Aorta (tissue), 5 donors: ENCODE measurements around the gene TLE7. TPM values are rescaled to one million over a fixed set of nuclear protein-coding genes. Genes with fewer than 3 reads are reported as not detected.

Source experiments
- ATAC-seq: fragments of 200-7000 bp; cut with Tn5 transposase; one replicate; pipeline ENCODE4 v1.9.1; 2022; ENCODE audit warnings: moderate library complexity; ENCODE audit not compliant: low FRiP score
- DNase-seq, 2 donors: peaks; one replicate each; pipeline ENCODE4 v3.0.0-alpha.2; 2020
- H3K27ac ChIP-seq, 2 donors: one replicate each; pipeline ENCODE4 v1.5.1; 2013; ENCODE audit warnings: low read length in 2 of 2, mild to moderate bottlenecking in 2 of 2, moderate library complexity in 2 of 2, control low read depth in 1 of 2, inconsistent platforms in 1 of 2, low read depth in 1 of 2
- H3K27me3 ChIP-seq, 2 donors: one replicate each; pipeline ENCODE4 v1.6.1; 2013; ENCODE audit warnings: control low read depth in 1 of 2, low read length in 1 of 2, mild to moderate bottlenecking in 1 of 2, moderate library complexity in 1 of 2; ENCODE audit not compliant: insufficient read depth in 2 of 2, control insufficient read depth in 1 of 2
- H3K36me3 ChIP-seq, 2 donors: one replicate each; pipeline ENCODE4 v1.6.1; 2013; ENCODE audit warnings: control low read depth in 1 of 2, low read length in 1 of 2, mild to moderate bottlenecking in 1 of 2; ENCODE audit not compliant: insufficient read depth in 2 of 2, control insufficient read depth in 1 of 2
- H3K4me1 ChIP-seq, 2 donors: one replicate each; pipeline ENCODE4 v1.6.1; 2013; ENCODE audit warnings: low read length in 2 of 2, control low read depth in 1 of 2, mild to moderate bottlenecking in 1 of 2, moderate library complexity in 1 of 2; ENCODE audit not compliant: insufficient read depth in 2 of 2, control insufficient read depth in 1 of 2
- H3K4me3 ChIP-seq, 2 donors: one replicate each; pipeline ENCODE4 v1.5.1; 2013; ENCODE audit warnings: low read length in 2 of 2, control low read depth in 1 of 2, mild to moderate bottlenecking in 1 of 2
- H3K9me3 ChIP-seq: one replicate; pipeline ENCODE4 v1.6.1; 2013; ENCODE audit warnings: mild to moderate bottlenecking, low read length; ENCODE audit not compliant: control insufficient read depth
- WGBS, 2 donors: extraction: QIAGEN DNeasy Blood & Tissue Kit; methylation state at CpG; one replicate each; pipeline ENCODE4 v1.1.7; 2013; 5-methylcytosine and 5-hydroxymethylcytosine counted together
- intact Hi-C, 2 donors: fragments of 100-400 bp; cut with DNase I; formaldehyde crosslinking; loops; one replicate each; pipeline versions ENCODE4 v1.14.2 to v1.15.0; 2022
- polyA plus RNA-seq, 2 donors: library from polyadenylated mRNA; stranded (reverse); fragments of 200-250 nt; gene quantifications; one replicate each; pipeline ENCODE4 v1.2.3, GENCODE V29; 2013
- total RNA-seq, 2 donors: library from RNA; stranded (reverse); fragmentation: NEBNext Ultra II Directional; extraction: Animal tissue kit (Norgen Biotek cat#: 25700); gene quantifications; one replicate each; pipeline ENCODE4 v1.2.1, GENCODE V29; 2021
- donor health status: healthy with polysubstance abuse.
- donor health status: Bipolar disorder and iron deficiency.
- donor health status: DM: no; HTN: no; CAD: no.
- donor health status: DM: no; HTN: no; CAD: no.
- donor health status: DM: yes; HTN: yes; CAD: no.

The TLE7 gene
- total and polyA plus RNA-seq, 4 donors: not detected

GRCh38 chr16:71460941-71461340 lies 19.1 kb upstream of the TLE7 start:
- DNase-seq (no peak), ATAC-seq (no peak)
- Histone ChIP-seq H3K4me3 (no peak overlapping the region), H3K4me1 (no peaks in the 10 kb centered on the region), H3K27me3 (no peaks in the 10 kb centered on the region), H3K36me3 (peaks cover 0 to 3% of the 10 kb centered on the region in 2 donors), H3K27ac (no peak overlapping the region), H3K9me3 (no peaks in the 10 kb centered on the region)
- 94 to 95% methylated on average over 1 of the region's 1 CpG for WGBS, 2 donors
- intact Hi-C loops: no loop called here

GRCh38 chr16:71460236-71460635 lies 18.4 kb upstream of the TLE7 start:
- DNase-seq (no peak), ATAC-seq (no peak)
- intact Hi-C loops: no loop called here
- 35 to 36% methylated on average over 4 of the region's 4 CpGs for WGBS, 2 donors
- Histone ChIP-seq H3K36me3 (peaks cover 0 to 8% of the 10 kb centered on the region in 2 donors), H3K27me3 (no peaks in the 10 kb centered on the region), H3K4me3 (no peak overlapping the region), H3K27ac (no peak overlapping the region), H3K9me3 (no peaks in the 10 kb centered on the region), H3K4me1 (no peaks in the 10 kb centered on the region)

GRCh38 chr16:71459510-71459909 lies 17.7 kb upstream of the TLE7 start:
- no peak overlapping the region for H3K4me3 ChIP-seq
- no peaks in the 10 kb centered on the region for H3K27me3 ChIP-seq
- intact Hi-C loops: no loop called here
- no peak overlapping the region for H3K27ac ChIP-seq
- peaks cover 3% of the 10 kb centered on the region for H3K9me3 ChIP-seq
- no peaks in the 10 kb centered on the region for H3K4me1 ChIP-seq
- H3K36me3 ChIP-seq: peaks cover 0 to 13% of the 10 kb centered on the region in 2 donors
- no peak for DNase-seq
- no peak for ATAC-seq

- Histone ChIP-seq H3K36me3 (peaks cover 15 to 17% of the 10 kb centered on the region in 2 donors), H3K4me3 (no peak overlapping the region), H3K27ac (no peak overlapping the region), H3K9me3 (peaks cover 9% of the 10 kb centered on the region), H3K27me3 (no peaks in the 10 kb centered on the region), H3K4me1 (no peaks in the 10 kb centered on the region)
- 93% methylated on average over 4 of the region's 4 CpGs for WGBS, 2 donors
- DNase-seq: no peak
- intact Hi-C loops: no loop called here
- no peak for ATAC-seq
These were observed 14.9 kb upstream of the TLE7 start for GRCh38 chr16:71456801-71457200.

- no peak overlapping the region for H3K27ac ChIP-seq
- no peak overlapping the region for H3K4me3 ChIP-seq
- DNase-seq: no peak
- intact Hi-C loops: loop anchor here in 1 of 2 donors (5.0 kb wide), 1 partner anchor 39 kb away; no protein-coding TSS in a partner anchor
- no peaks in the 10 kb centered on the region for H3K4me1 ChIP-seq
- H3K36me3 ChIP-seq: peaks cover 32 to 41% of the 10 kb centered on the region in 2 donors
- peaks cover 27% of the 10 kb centered on the region for H3K9me3 ChIP-seq
- ATAC-seq: no peak
- no peaks in the 10 kb centered on the region for H3K27me3 ChIP-seq
These were observed 11.2 kb upstream of the TLE7 start for GRCh38 chr16:71453036-71453435.

- 98% methylated on average over 3 of the region's 3 CpGs for WGBS, 2 donors
- peak overlapping the region; percentile 5 to 16 for H3K4me3 ChIP-seq
- peaks cover 17 to 41% of the 10 kb centered on the region in 2 donors for H3K36me3 ChIP-seq
- H3K4me1 ChIP-seq: no peaks in the 10 kb centered on the region
- no peaks in the 10 kb centered on the region for H3K27me3 ChIP-seq
- H3K27ac ChIP-seq: no peak overlapping the region
- DNase-seq: no peak
- no peak for ATAC-seq
- intact Hi-C loops: no loop called here
- H3K9me3 ChIP-seq: peaks cover 27% of the 10 kb centered on the region
These were observed 7.2 kb upstream of the TLE7 start for GRCh38 chr16:71449020-71449419.

GRCh38 chr16:71448274-71448866 lies 6.5 kb upstream of the TLE7 start:
- intact Hi-C loops: no loop called here
- Histone ChIP-seq H3K27ac (no peak overlapping the region), H3K4me1 (no peaks in the 10 kb centered on the region), H3K27me3 (no peaks in the 10 kb centered on the region), H3K4me3 (peak overlapping the region in 1 of 2 donors; percentile 5), H3K9me3 (peaks cover 24% of the 10 kb centered on the region), H3K36me3 (peaks cover 17 to 35% of the 10 kb centered on the region in 2 donors)
- WGBS, 2 donors: 98% methylated on average over 7 of the region's 7 CpGs
- ATAC-seq (no peak), DNase-seq (no peak)

- H3K36me3 ChIP-seq: peaks cover 3 to 5% of the 10 kb centered on the region in 2 donors
- ATAC-seq (no peak), DNase-seq (no peak)
- no peaks in the 10 kb centered on the region for H3K27me3 ChIP-seq
- no peak overlapping the region for H3K4me3 ChIP-seq
- H3K4me1 ChIP-seq: no peaks in the 10 kb centered on the region
- H3K27ac ChIP-seq: no peak overlapping the region
- intact Hi-C loops: no loop called here
- WGBS, 2 donors: 92 to 93% methylated on average over 6 of the region's 6 CpGs
- peaks cover 13% of the 10 kb centered on the region for H3K9me3 ChIP-seq
These were observed 1.9 kb upstream of the TLE7 start for GRCh38 chr16:71443714-71444113.

- H3K4me3 ChIP-seq: no peak overlapping the region
- ATAC-seq: no peak
- no peaks in the 10 kb centered on the region for H3K27me3 ChIP-seq
- no peaks in the 10 kb centered on the region for H3K36me3 ChIP-seq
- H3K9me3 ChIP-seq: peaks cover 7% of the 10 kb centered on the region
- WGBS, 2 donors: 27 to 32% methylated on average over 62 to 71 of the region's 71 CpGs
- DNase-seq: no peak
- H3K4me1 ChIP-seq: no peaks in the 10 kb centered on the region
- H3K27ac ChIP-seq: no peak overlapping the region
- intact Hi-C loops: no loop called here
These were observed 355 bp downstream of the TLE7 start for GRCh38 chr16:71441348-71442050.
